K562 (cell line): Measurements from ENCODE around the gene GSS. TPM values are rescaled to one million over a fixed set of nuclear protein-coding genes. Genes with fewer than 3 reads are reported as not detected.

Experiments
- ATAC-seq: fragments of 200-7000 bp; cut with Tn5 transposase; 3 replicates; pipeline ENCODE4 v1.9.1; 2020; ENCODE audit warnings: moderate library complexity
- BruUV-seq: library from RNA; stranded (reverse); fragments of 400-500 nt; replicated peaks from 2 replicates; lab custom pipeline; 2021; lab: Mats Ljungman, UMichigan
- CTCF ChIA-PET: fragments of 300-600 bp; formaldehyde crosslinking; extraction: SDS; loops from one replicate; lab custom pipeline; 2021; ENCODE audit warnings: low intra/inter-chr PET ratio; lab: Yijun Ruan, JAX
- POLR2A ChIA-PET: fragments of 300-600, 350-650 bp; sonication (Branson Sonifier 250); formaldehyde crosslinking; extraction: SDS; loops from one replicate; lab custom pipeline; 2021; ENCODE audit warnings: antibody characterized with exemption, inconsistent platforms; lab: Yijun Ruan, JAX
- DNase-seq, 4 experiments: peaks; one replicate each; pipeline versions ENCODE4 v3.0.0 to v3.0.0-alpha.2; 2011 to 2018; ENCODE audit warnings: low spot score in 3 of 4, mixed read lengths in 3 of 4; ENCODE audit errors: extremely low read depth in 1 of 4
- FAIRE-seq: peaks from 2 replicates; lab custom pipeline; 2011; peaks lifted over from hg19 to GRCh38; lab: Jason Lieb, UNC
- H2AFZ ChIP-seq: 2 replicates; pipeline ENCODE4 v1.6.0; 2011; ENCODE audit warnings: low read depth, low read length, control low read depth, inconsistent platforms
- H3K27ac ChIP-seq: fragments of 200-600 bp; 3 replicates; pipeline ENCODE4 v1.8.0; 2011; ENCODE audit warnings: low read depth, mild to moderate bottlenecking, control low read depth, inconsistent platforms, low read length, moderate library complexity, mixed read lengths; ENCODE audit errors: extremely low read depth
- H3K27me3 ChIP-seq, 2 experiments: fragments of 300-600 bp in 1 of 2; 2 replicates in 1 of 2; 3 replicates in 1 of 2; pipeline versions ENCODE4 v1.6.0 to v1.8.0; 2011; ENCODE audit warnings: inconsistent platforms in 2 of 2, low read length in 2 of 2, mild to moderate bottlenecking in 1 of 2, mixed read lengths in 1 of 2, moderate library complexity in 1 of 2; ENCODE audit not compliant: control insufficient read depth in 2 of 2, insufficient read depth in 2 of 2
- H3K36me3 ChIP-seq: fragments of 300-600 bp; 3 replicates; pipeline ENCODE4 v1.8.0; 2011; ENCODE audit warnings: mild to moderate bottlenecking, low read length, inconsistent platforms; ENCODE audit not compliant: control insufficient read depth, insufficient read depth
- H3K4me1 ChIP-seq, 2 experiments: fragments of 200-600 bp in 1 of 2; replicated peaks in 1 of 2; 2 replicates in 1 of 2; 3 replicates in 1 of 2; pipeline versions ENCODE4 v1.5.1 to v1.8.0; 2011; ENCODE audit warnings: inconsistent platforms in 2 of 2, low read length in 2 of 2, mild to moderate bottlenecking in 1 of 2, mixed read lengths in 1 of 2, moderate library complexity in 1 of 2; ENCODE audit not compliant: control insufficient read depth in 2 of 2, insufficient read depth in 2 of 2
- H3K4me2 ChIP-seq: 2 replicates; pipeline ENCODE4 v1.6.1; 2011; ENCODE audit warnings: low read length, control low read depth, inconsistent platforms, mixed read lengths; ENCODE audit not compliant: insufficient read depth
- H3K4me3 ChIP-seq: fragments of 200-600 bp; sonication (generic), shearing (Covaris generic); 2 replicates; pipeline ENCODE4 v1.5.1; 2016; ENCODE audit warnings: control low read depth, inconsistent platforms
- H3K79me2 ChIP-seq: fragments of 200-600 bp; 3 replicates; pipeline ENCODE4 v1.8.0; 2011; ENCODE audit warnings: low read length, inconsistent platforms; ENCODE audit not compliant: control insufficient read depth, insufficient read depth
- H3K9ac ChIP-seq, 2 experiments: 2 replicates each; pipeline versions ENCODE4 v1.6.0 to v1.6.1; 2011; ENCODE audit warnings: low read depth in 2 of 2, low read length in 2 of 2, control low read depth in 1 of 2, inconsistent platforms in 1 of 2, mild to moderate bottlenecking in 1 of 2, mixed read lengths in 1 of 2; ENCODE audit not compliant: insufficient read depth in 1 of 2
- H3K9me1 ChIP-seq: one replicate; pipeline ENCODE4 v1.6.0; 2011; ENCODE audit warnings: inconsistent platforms, mild to moderate bottlenecking, low read length, moderate library complexity; ENCODE audit not compliant: control insufficient read depth, insufficient read depth
- H3K9me3 ChIP-seq: replicated peaks from 2 replicates; pipeline ENCODE4 v1.5.1; 2011; ENCODE audit warnings: low read depth, low read length, inconsistent platforms; ENCODE audit not compliant: control insufficient read depth, insufficient read depth
- H4K20me1 ChIP-seq: replicated peaks from 2 replicates; pipeline ENCODE4 v1.6.1; 2011; ENCODE audit warnings: low read length, inconsistent platforms, mixed read lengths; ENCODE audit not compliant: control insufficient read depth, insufficient read depth
- ATF3 ChIP-seq, 2 experiments: fragments of 450-650 bp in 1 of 2; sonication (generic) in 1 of 2; formaldehyde crosslinking in 1 of 2; IDR thresholded peaks in 1 of 2; conservative IDR thresholded peaks in 1 of 2; 2 replicates each; pipeline versions ENCODE4 v1.6.1 to v1.8.1; 2016 to 2023; ENCODE audit warnings: mild to moderate bottlenecking in 2 of 2, moderate library complexity in 2 of 2, inconsistent platforms in 1 of 2, missing genetic modification reagents in 1 of 2
- CEBPG ChIP-seq, 3 experiments: fragments of 200-800 bp in 1 of 3; sonication (Bioruptor generic) in 1 of 3; sonication (generic) in 1 of 3; formaldehyde crosslinking in 1 of 3; IDR thresholded peaks in 2 of 3; conservative IDR thresholded peaks in 1 of 3; 2 replicates each; pipeline versions ENCODE4 v1.6.1 to v1.8.0; 2016 to 2022; ENCODE audit warnings: missing compliant biosample characterization in 2 of 3, missing genetic modification characterization in 2 of 3, mild to moderate bottlenecking in 1 of 3, missing genetic modification reagents in 1 of 3
- HEY1 ChIP-seq: fragments of 250-450 bp; sonication (Bioruptor Pico); IDR thresholded peaks from 2 replicates; pipeline ENCODE4 v1.5.0; 2020; ENCODE audit warnings: mild to moderate bottlenecking, moderate library complexity, borderline replicate concordance
- HMGN3 ChIP-seq: IDR thresholded peaks from 2 replicates; pipeline ENCODE4 v1.6.1; 2011; ENCODE audit warnings: borderline replicate concordance, low read depth, mild to moderate bottlenecking, mixed read lengths, low read length; ENCODE audit not compliant: insufficient read length; ENCODE audit errors: extremely low read depth
- KDM1A ChIP-seq, 2 experiments: fragments of 450-650 bp; IDR thresholded peaks; 2 replicates each; pipeline ENCODE4 v1.6.1; 2016; ENCODE audit warnings: mild to moderate bottlenecking in 2 of 2
- MLX ChIP-seq, 2 experiments: fragments of 450-650 bp in 1 of 2; sonication (generic) in 1 of 2; formaldehyde crosslinking; conservative IDR thresholded peaks; 2 replicates each; pipeline versions ENCODE4 v1.4.0 to v1.8.1; 2020 to 2022; ENCODE audit warnings: mild to moderate bottlenecking in 1 of 2, missing genetic modification reagents in 1 of 2
- OTX1 ChIP-seq: fragments of 450-650 bp; formaldehyde crosslinking; IDR thresholded peaks from 2 replicates; pipeline ENCODE4 v1.4.0; 2022; ENCODE audit warnings: mild to moderate bottlenecking
- RB1 ChIP-seq: fragments of 450-650 bp; IDR thresholded peaks from 2 replicates; pipeline ENCODE4 v1.6.1; 2017; ENCODE audit warnings: low read depth, mild to moderate bottlenecking
- SOX6 ChIP-seq: fragments of 450-650 bp; IDR thresholded peaks from 2 replicates; pipeline ENCODE4 v1.6.1; 2014; ENCODE audit warnings: mild to moderate bottlenecking
- TEAD1 ChIP-seq, 2 experiments: fragments of 450-650 bp in 1 of 2; sonication (generic) in 1 of 2; formaldehyde crosslinking; IDR thresholded peaks; 2 replicates each; pipeline versions ENCODE4 v1.4.0 to v1.8.0; 2020 to 2022; ENCODE audit warnings: mild to moderate bottlenecking in 2 of 2, missing genetic modification reagents in 1 of 2
- TFAP4 ChIP-seq: sonication (generic); formaldehyde crosslinking; IDR thresholded peaks from 2 replicates; pipeline ENCODE4 v1.8.0; 2022; ENCODE audit warnings: missing genetic modification reagents, mild to moderate bottlenecking, moderate library complexity, borderline replicate concordance
- ZNF316 ChIP-seq: fragments of 450-650 bp; IDR thresholded peaks from 2 replicates; pipeline ENCODE4 v1.6.1; 2016
- WGBS: fragments of 100-300 bp; shearing (Covaris generic); methylation state at CpG from one replicate; pipeline ENCODE4 v1.1.6; 2016; ENCODE audit warnings: low coverage, mixed read lengths; ENCODE audit not compliant: insufficient coverage; ENCODE audit errors: missing lambda C conversion rate; 5-methylcytosine and 5-hydroxymethylcytosine counted together
- in situ Hi-C: fragments of 300-500 bp; cut with MboI; formaldehyde crosslinking; loops from 4 replicates; pipeline ENCODE4 v1.15.0; 2018; ENCODE audit warnings: inconsistent platforms, mixed read lengths
- intact Hi-C: fragments of 100-400 bp; cut with micrococcal nuclease; formaldehyde crosslinking; loops from 2 replicates; pipeline ENCODE4 v1.14.2; 2022
- polyA plus RNA-seq, 8 experiments: library from polyadenylated mRNA; depleted of rRNA in 4 of 8; stranded (reverse) in 5 of 8; unstranded in 3 of 8; fragments of >200 nt; fragmentation: Nextera tagmentation in 2 of 8; fragmentation: Illumina TruSeq in 1 of 8; extraction: Ambion mirVana in 2 of 8; extraction: Trizol in 1 of 8; gene quantifications; 2 replicates each; pipeline versions ENCODE4 v1.2.1 to v1.2.3, GENCODE V29; 2011 to 2014; ENCODE audit warnings: inconsistent platforms in 1 of 8, missing spikeins in 1 of 8
- total RNA-seq, 7 experiments: library from RNA; depleted of rRNA in 6 of 7; stranded (reverse); fragments of >200 nt in 6 of 7; fragmentation: Illumina TruSeq in 2 of 7; extraction: Trizol in 2 of 7; gene quantifications; 2 replicates each; pipeline versions ENCODE4 v1.2.1 to v1.2.3, GENCODE V29; 2011 to 2021; ENCODE audit warnings: low replicate concordance in 1 of 7
- TF ChIP-seq, protein P1 (sequence below): fragments of 250-450 bp; sonication (Bioruptor Pico); IDR thresholded peaks from 2 replicates; pipeline ENCODE4 v1.4.0; 2020; ENCODE audit warnings: borderline replicate concordance

GSS gene
- total and polyA plus RNA-seq, 9 of the 15 experiments (the other 6 are each of a cell fraction or from before 2014, with no cell fraction given): 18.4 to 165 (median 89.4) TPM

- ChIA-PET CTCF (no interaction called here), POLR2A (interaction anchor here (0.5 to 0.7 kb wide), 2 partner anchors 26 to 529 kb away, joined by 3 read pairs; no protein-coding TSS in a partner anchor)
- no peak overlapping the region for H3K9ac ChIP-seq
- no peaks in the 10 kb centered on the region for H3K9me1 ChIP-seq
- no peak overlapping the region for H3K4me3 ChIP-seq
- peaks cover 5 to 28% of the 10 kb centered on the region in 2 experiments; a peak in 4 of 5 replicates for H3K4me1 ChIP-seq
- peaks cover 54% of the 10 kb centered on the region for H3K36me3 ChIP-seq
- FAIRE-seq (no peak), ATAC-seq (no peak; the same call in 2 of the 3 replicates), DNase-seq (no peak)
- H3K27me3 ChIP-seq: no peaks in the 10 kb centered on the region
- WGBS: 76% methylated on average over 2 of the region's 2 CpGs
- no peak overlapping the region for H2AFZ ChIP-seq
- no peak overlapping the region for H3K4me2 ChIP-seq
- in situ Hi-C loops (no loop called here), intact Hi-C loops (no loop called here)
- H3K9me3 ChIP-seq: peaks cover 12% of the 10 kb centered on the region
- peaks cover 48% of the 10 kb centered on the region; the same call in 2 of the 3 replicates for H3K79me2 ChIP-seq
- BruUV-seq: no TSS peak
- no peaks in the 10 kb centered on the region for H4K20me1 ChIP-seq
- peak overlapping the region; percentile 17; the same call in 1 of the 3 replicates for H3K27ac ChIP-seq
- 0 out of 2 replicates have a peak, but pooled peaks have one; percentile 26 for TF ChIP-seq ATF3 (IDR thresholded peaks at IDR 0.05)
- TF ChIP-seq ATF3 (CRISPR knock-in tag; conservative IDR thresholded peaks at IDR 0.05): no peak
- TF ChIP-seq TFAP4 (CRISPR knock-in tag): no peak
- TF ChIP-seq MLX (CRISPR knock-in tag; conservative IDR thresholded peaks at IDR 0.05): no peak
- TF ChIP-seq, protein P1, sequence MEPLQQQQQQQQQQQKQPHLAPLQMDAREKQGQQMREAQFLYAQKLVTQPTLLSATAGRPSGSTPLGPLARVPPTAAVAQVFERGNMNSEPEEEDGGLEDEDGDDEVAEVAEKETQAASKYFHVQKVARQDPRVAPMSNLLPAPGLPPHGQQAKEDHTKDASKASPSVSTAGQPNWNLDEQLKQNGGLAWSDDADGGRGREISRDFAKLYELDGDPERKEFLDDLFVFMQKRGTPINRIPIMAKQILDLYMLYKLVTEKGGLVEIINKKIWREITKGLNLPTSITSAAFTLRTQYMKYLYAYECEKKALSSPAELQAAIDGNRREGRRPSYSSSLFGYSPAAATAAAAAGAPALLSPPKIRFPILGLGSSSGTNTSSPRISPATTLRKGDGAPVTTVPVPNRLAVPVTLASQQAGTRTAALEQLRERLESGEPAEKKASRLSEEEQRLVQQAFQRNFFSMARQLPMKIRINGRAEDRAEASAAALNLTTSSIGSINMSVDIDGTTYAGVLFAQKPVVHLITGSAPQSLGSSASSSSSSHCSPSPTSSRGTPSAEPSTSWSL: no peak
- 0 out of 4 replicates have a peak, but pooled peaks of 1 of the 2 experiments have one; percentile 4 for TF ChIP-seq KDM1A (IDR thresholded peaks at IDR 0.05)
- no peak for TF ChIP-seq RB1
- TF ChIP-seq OTX1: no peak
- TF ChIP-seq TEAD1 (CRISPR knock-in tag; IDR thresholded peaks at IDR 0.05): no peak
- TF ChIP-seq ZNF316: no peak
- TF ChIP-seq HMGN3: no peak
- TF ChIP-seq SOX6: no peak
- TF ChIP-seq CEBPG (CRISPR knock-in tag; IDR thresholded peaks at IDR 0.05): no peak
- TF ChIP-seq CEBPG (tag; conservative IDR thresholded peaks at IDR 0.05 in 1 of 2, IDR thresholded peaks at IDR 0.05 in 1 of 2): peak in 1 of 2 experiments; percentile 56; a peak in 1 of 4 replicates
- TF ChIP-seq HEY1 (CRISPR knock-in tag): no peak
Observed at GRCh38 chr20:34891166-34892062, 64.2 kb downstream of the GSS start.
